SIG-M5 treated with dmso at 0.1 percent for 504 hours (cell line): ENCODE data around the gene HDAC10.

Experiments
- DNase-seq: peaks from one replicate; lab custom pipeline; 2025; ENCODE audit not compliant: unreplicated experiment; lab: John Stamatoyannopoulos, UW

Gene HDAC10, protein sequence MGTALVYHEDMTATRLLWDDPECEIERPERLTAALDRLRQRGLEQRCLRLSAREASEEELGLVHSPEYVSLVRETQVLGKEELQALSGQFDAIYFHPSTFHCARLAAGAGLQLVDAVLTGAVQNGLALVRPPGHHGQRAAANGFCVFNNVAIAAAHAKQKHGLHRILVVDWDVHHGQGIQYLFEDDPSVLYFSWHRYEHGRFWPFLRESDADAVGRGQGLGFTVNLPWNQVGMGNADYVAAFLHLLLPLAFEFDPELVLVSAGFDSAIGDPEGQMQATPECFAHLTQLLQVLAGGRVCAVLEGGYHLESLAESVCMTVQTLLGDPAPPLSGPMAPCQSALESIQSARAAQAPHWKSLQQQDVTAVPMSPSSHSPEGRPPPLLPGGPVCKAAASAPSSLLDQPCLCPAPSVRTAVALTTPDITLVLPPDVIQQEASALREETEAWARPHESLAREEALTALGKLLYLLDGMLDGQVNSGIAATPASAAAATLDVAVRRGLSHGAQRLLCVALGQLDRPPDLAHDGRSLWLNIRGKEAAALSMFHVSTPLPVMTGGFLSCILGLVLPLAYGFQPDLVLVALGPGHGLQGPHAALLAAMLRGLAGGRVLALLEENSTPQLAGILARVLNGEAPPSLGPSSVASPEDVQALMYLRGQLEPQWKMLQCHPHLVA

GRCh38 chr22:50250555-50251476 lies at the start of gene HDAC10:
Gene HDAC10, minus strand, starts transcription at chr22:50251265. Its CDS starts 233 bp downstream, at chr22:50251032.
- DNase-seq: peak; percentile 79

DNA sequence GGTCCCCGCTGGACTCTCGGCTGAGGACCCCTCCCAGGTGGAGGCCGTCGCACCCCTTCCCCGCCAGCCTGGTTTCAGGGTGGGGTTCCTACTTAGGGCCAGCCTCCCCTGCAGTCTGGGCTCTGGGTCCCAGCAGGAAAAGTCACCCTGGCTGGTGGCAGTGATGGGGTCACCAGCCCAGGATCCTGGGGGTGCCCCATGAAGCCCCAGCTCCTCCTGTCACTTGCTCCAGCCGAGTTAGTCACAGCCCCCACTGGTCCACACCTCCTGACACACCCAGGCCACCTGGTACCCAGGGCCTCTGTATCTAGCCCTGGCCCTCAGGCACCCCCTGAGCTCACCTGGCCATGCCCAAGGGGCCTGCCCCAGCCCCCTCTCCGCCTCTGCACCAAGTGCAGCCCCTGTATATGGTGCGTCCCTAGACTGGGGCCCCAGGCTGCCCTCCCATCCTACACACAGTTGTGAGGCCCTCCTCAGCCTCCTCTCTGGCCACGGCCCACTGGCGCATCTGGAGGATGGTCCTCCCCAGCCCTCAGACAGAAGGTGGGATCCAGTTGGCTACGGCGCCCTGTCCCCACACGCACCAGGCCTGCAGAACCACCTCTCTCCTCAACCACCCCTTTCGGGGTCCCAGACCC lies 49.7 kb upstream of the HDAC10 start:
- DNase-seq: no peak

GRCh38 chr22:50299785-50300619 lies 48.9 kb upstream of the HDAC10 start:
- no peak for DNase-seq

DNA sequence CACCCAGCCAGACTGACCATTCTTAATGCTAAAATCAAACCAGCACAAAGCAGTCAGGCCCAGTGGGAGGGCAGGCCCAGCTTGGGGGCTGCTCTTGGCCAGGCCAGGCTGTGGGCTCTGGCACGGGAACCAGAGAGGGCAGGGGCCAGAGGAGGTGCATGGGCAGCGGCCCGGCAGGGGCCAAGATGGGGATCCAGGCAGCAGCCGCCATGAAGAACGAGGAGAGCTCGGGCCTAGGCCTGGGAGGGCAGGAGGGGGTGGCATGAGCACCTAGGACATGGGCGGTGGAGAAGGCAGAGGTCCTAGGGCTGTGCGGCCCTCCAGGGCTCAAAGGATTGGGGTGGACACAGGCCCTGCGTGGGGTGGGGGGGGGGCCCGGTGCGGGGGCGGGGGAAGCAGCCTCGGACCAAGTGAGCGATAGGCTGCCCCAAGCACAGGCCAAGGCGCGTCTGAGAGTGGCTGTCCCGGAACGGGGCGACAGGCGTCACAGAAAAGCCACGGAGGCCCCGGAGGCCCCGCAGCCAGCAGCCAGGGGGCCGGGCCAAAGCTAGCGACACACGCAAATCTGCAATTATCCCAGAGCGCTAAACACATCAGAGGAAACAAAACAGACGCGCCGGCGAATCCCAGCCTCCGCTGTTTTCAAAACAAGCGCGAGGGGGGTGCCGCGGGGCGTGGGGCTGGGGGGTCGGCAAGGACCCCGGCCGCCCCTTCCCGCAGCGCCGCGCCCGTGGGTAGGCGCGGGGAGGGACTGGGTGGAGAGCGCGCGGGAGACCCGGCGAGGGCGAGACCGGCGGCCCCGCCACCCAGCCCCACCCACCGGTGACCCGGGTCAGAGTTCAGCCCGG lies 48.1 kb upstream of the HDAC10 start:
- DNase-seq: no peak

- no peak for DNase-seq
These were observed 47.2 kb upstream of the HDAC10 start for GRCh38 chr22:50298266-50298637.

- DNase-seq: no peak
These were observed 46.6 kb upstream of the HDAC10 start for GRCh38 chr22:50297510-50298265.

GRCh38 chr22:50296658-50297490 lies 45.8 kb upstream of the HDAC10 start:
- DNase-seq: no peak

DNA sequence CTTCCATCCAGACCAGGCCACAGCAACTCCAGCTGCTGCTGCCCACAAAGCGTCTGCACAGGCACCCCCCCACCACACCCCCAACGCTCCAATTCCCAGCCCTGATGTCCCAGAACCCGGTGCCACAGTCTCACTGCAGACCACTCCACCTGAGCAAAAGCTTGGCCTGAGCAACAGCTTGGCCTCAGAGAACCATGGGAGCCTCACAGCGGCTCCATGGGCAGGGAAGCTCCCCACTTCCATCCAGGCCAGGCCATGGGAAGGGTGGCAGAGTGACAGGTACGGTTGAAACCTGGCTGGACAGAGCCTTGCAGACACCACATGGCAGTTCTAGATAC lies 43.2 kb upstream of the HDAC10 start:
- DNase-seq: no peak

GRCh38 chr22:50293441-50294318 lies 42.6 kb upstream of the HDAC10 start:
- DNase-seq: peak; percentile 31

GRCh38 chr22:50292643-50293440 lies 41.8 kb upstream of the HDAC10 start:
- no peak for DNase-seq

- no peak for DNase-seq
These were observed 39.0 kb upstream of the HDAC10 start for GRCh38 chr22:50289942-50290630.

DNA sequence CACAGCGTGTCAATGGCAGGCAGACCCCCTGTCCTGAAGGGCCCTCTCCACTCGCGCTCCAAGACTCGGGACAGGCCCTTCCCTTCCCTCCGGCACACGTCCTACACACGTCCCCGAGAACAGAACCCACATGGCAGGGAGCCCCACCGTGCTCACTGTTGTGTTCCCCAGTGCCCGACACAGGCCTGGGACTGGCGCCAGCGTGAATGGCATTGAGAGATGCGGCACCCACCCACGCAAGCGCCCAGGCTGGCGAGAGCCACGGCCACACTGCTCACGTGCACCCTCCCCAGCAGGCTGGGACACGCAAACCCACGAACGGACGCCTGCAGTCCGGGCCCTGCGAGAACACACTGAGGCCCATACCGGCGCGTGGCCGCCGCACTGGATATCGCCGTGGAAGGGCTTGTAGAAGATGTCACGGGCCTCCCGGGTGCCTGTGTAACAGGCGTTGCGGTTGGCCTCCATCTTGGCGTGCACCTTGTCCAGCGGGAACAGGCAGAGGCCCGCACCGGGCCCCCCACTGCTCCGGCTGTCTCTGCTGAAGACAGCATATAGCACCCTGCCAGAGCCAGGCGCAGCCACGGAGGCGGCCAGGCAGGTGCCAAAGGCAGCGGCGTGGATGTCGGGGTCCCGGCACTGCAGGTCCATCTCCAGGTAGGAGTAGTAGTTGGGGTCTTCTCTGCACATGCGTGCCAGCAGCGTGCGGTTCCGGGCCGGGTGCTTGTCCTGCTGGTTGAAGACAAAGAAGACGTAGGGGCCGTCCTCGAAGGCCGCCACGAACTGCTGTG lies 38.3 kb upstream of the HDAC10 start:
- no peak for DNase-seq

DNA sequence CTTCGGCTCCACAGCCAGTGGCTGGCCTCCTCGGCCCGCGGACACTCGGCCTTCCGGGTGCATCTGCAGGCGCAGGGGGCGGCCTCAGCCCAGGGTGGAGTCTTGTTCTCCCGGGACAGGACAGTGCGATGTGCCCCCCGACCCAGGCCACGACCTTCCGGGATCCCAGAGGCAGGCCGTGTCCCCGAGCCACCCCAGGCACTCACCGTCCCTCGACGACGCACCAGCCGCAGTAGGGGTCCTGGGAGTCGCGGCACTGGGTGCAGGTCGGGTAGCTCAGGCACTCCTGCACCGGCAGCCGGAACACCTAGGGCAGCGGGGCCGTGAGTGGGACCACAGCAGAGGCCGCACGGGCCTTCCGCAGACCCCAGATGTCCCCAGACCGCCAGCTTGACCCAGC lies 36.7 kb upstream of the HDAC10 start:
- no peak for DNase-seq

DNA sequence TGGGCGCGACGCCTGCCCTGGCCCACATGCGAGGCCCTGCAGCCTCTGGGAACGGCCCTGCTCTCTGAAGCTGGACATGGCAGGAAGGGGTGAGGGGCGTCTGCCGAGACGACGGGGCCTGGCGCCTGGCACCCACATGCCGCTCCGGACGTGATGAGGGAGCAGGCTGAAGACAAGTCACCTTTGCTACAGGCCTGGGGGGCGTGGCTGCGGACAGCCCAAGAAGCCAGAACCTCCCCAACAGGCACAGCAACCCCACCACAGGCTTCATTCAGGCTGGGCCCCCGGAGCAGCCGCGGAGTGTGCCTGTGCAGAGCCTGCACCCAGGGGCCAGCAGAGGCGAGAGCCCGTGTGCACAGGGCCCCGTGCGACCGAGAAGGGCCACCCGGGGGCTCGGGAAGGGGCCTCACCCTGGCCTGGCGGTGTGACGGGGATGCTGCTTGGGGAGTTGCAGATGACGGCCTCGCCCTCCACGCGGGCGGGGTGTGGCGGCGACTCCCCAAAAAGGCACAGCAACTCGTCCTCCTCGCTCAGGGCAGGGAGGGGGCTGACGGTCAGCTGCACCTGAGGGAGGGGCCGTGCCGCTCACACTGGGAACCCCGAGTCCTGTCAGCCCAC lies 35.7 kb upstream of the HDAC10 start:
- no peak for DNase-seq
